NCI-H82 treated with DMSO at 0.1 percent for 48 hours (cell line): ENCODE measurements around the gene IL17RC.

Experiments used
- DNase-seq: peaks from one replicate; lab custom pipeline; 2025; ENCODE audit not compliant: unreplicated experiment; lab: John Stamatoyannopoulos, UW

IL17RC gene

GRCh38 chr3:9976721-9977709 is 60.1 kb downstream of the IL17RC start:
- no peak for DNase-seq

DNA sequence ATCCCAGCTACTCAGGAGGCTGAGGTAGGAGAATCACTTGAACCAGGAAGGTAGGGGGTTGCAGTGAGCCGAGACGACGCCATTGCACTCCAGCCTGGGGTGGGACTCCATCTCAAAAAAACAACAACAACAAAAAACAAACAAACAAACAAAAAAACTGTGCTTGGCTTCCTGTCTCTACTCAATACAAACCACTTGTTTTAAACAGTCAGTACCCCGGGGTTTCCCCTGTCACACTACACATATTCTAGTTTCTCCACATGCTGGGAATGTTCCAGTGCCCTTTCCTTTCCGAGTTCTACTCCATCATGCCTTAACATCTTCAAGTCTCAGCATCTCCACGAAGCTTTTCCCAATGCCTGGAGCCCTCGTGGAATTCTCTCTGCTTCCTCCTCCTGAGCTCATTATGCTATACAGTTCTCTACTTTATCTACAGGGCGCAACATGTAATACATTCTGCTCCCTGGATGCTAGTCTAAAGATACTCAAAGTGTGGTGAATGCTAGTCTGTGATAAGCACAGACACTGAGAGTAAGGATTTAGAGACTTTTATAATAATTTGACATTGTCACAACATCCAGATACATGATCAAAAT is 61.9 kb downstream of the IL17RC start:
- no peak for DNase-seq

GRCh38 chr3:9980251-9980650 is 63.4 kb downstream of the IL17RC start:
- no peak for DNase-seq
